Measurements from ENCODE around the gene MAML2. TPM values are rescaled to one million over a fixed set of nuclear protein-coding genes. Genes with fewer than 3 reads are reported as not detected.

Gene MAML2
- total RNA-seq, 1 experiment from 2014 or later: 2.7 TPM

DNA sequence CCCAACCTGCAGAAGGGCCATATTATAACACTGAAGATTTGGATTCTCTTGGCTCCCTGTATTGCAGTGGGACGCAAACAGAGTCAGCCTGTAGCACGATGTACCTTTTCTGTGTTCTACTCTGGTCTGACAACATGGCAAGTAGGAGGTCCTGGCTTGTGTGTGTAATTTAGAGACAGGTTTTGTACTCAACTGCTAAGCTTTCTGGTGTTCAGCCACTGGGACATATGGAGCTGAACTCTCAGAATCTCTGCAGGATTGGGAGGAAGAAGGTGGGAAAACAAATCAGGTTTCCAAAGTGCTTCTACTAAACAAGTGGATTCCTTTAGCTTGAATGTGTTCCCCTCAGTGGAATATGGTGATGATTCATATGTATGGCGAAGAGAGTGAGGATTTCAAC is 226.6 kb downstream of the MAML2 start:
- no peak overlapping the region for H4K8ac ChIP-seq (replicated peaks; ENCODE audit: insufficient read length, low read depth, low read length)
- H3K4me2 ChIP-seq (ENCODE audit: insufficient read depth, insufficient read length, low read length): no peak overlapping the region
- H3K23ac ChIP-seq (ENCODE audit: insufficient read length, low read depth, low read length): no peak overlapping the region
- peaks cover 3% of the 10 kb centered on the region for H3K4me1 ChIP-seq (ENCODE audit: insufficient read depth, low read length)
- Mint-ChIP-seq H3K9me3 (no peaks in the 10 kb centered on the region; a peak in 1 of 5 replicates), H3K4me1 (peaks cover 15 to 18% of the 10 kb centered on the region in 2 experiments), H3K27ac (no peak overlapping the region), H3K4me3 (no peak overlapping the region), H3K27me3 (ENCODE audit: low read depth) (no peaks in the 10 kb centered on the region), H3K36me3 (ENCODE audit: insufficient read depth in 1 of 3, low read depth in 3 of 3) (no peaks in the 10 kb centered on the region; a peak in 1 of 7 replicates)
- no peak for DNase-seq
- no peak overlapping the region for H2BK5ac ChIP-seq (ENCODE audit: insufficient read length, low read length)
- TF ChIP-seq, protein P1, sequence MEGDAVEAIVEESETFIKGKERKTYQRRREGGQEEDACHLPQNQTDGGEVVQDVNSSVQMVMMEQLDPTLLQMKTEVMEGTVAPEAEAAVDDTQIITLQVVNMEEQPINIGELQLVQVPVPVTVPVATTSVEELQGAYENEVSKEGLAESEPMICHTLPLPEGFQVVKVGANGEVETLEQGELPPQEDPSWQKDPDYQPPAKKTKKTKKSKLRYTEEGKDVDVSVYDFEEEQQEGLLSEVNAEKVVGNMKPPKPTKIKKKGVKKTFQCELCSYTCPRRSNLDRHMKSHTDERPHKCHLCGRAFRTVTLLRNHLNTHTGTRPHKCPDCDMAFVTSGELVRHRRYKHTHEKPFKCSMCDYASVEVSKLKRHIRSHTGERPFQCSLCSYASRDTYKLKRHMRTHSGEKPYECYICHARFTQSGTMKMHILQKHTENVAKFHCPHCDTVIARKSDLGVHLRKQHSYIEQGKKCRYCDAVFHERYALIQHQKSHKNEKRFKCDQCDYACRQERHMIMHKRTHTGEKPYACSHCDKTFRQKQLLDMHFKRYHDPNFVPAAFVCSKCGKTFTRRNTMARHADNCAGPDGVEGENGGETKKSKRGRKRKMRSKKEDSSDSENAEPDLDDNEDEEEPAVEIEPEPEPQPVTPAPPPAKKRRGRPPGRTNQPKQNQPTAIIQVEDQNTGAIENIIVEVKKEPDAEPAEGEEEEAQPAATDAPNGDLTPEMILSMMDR (conservative IDR thresholded peaks at IDR 0.05): no peak
- no peak overlapping the region for H2AK5ac ChIP-seq (ENCODE audit: insufficient read length, low read length)
- H3T11ph ChIP-seq (ENCODE audit: low read length): no peak overlapping the region
- H3K79me2 ChIP-seq (ENCODE audit: insufficient read depth, low read length): no peaks in the 10 kb centered on the region
- H2BK15ac ChIP-seq (ENCODE audit: low read depth, low read length): no peak overlapping the region
- no peak overlapping the region for H4K91ac ChIP-seq (ENCODE audit: insufficient read length, low read depth, low read length)
- H2BK120ac ChIP-seq (ENCODE audit: low read depth, low read length, poor library complexity, severe bottlenecking): no peak overlapping the region
- no peak overlapping the region for H3K9ac ChIP-seq (ENCODE audit: extremely low read depth, insufficient read length, low read length)
- no peaks in the 10 kb centered on the region for H3K9me3 ChIP-seq (ENCODE audit: control insufficient read depth, low read depth, low read length)
- H3K79me1 ChIP-seq (ENCODE audit: insufficient read depth, low read depth, low read length, poor library complexity, severe bottlenecking): no peaks in the 10 kb centered on the region
- no peak overlapping the region for H3K56ac ChIP-seq (ENCODE audit: insufficient read length, low read depth, low read length)
- no peak overlapping the region for H3K4ac ChIP-seq (ENCODE audit: low read depth, low read length)
- no peak overlapping the region for H2BK12ac ChIP-seq (ENCODE audit: insufficient read length, low read depth, low read length)
- no peaks in the 10 kb centered on the region for H4K20me1 ChIP-seq (ENCODE audit: control insufficient read depth, insufficient read depth, insufficient read length)
- H3K27ac ChIP-seq (ENCODE audit: insufficient read length, low read depth, low read length): no peak overlapping the region
- H3K14ac ChIP-seq (ENCODE audit: insufficient read depth, low read length): no peak overlapping the region
- H4K5ac ChIP-seq (ENCODE audit: insufficient read length, low read depth, low read length): no peak overlapping the region
- no peaks in the 10 kb centered on the region for H3K27me3 ChIP-seq (ENCODE audit: insufficient read depth, low read length)
- H3K18ac ChIP-seq (ENCODE audit: insufficient read length, low read depth, low read length): no peak overlapping the region
- H2AFZ ChIP-seq (ENCODE audit: low read length): no peak overlapping the region
- H3K23me2 ChIP-seq (ENCODE audit: insufficient read length, low read depth, low read length, poor library complexity, severe bottlenecking): no peaks in the 10 kb centered on the region
- no peak overlapping the region for H2BK20ac ChIP-seq (ENCODE audit: low read depth, low read length, poor library complexity, severe bottlenecking)
- no CpG with 5 or more reads among the region's 3 CpGs for WGBS (ENCODE audit: extremely low coverage, insufficient read length, low lambda C conversion rate)
